Esophagus squamous epithelium (tissue), 4 donors: ENCODE data around the gene CCDC39.

Experiments used
- POLR2A ChIP-seq, 4 donors: fragments of 450-650 bp; IDR thresholded peaks; one replicate each; pipeline ENCODE4 v1.6.1; 2017; ENCODE audit warnings: antibody characterized with exemption in 4 of 4, mild to moderate bottlenecking in 4 of 4, moderate library complexity in 3 of 4
- TF ChIP-seq, protein P1 (sequence below), 6 experiments: fragments of 450-650 bp in 4 of 6; fragments of 200-600 bp in 2 of 6; sonication (generic) in 2 of 6; IDR thresholded peaks; one replicate each; pipeline ENCODE4 v1.5.1; 2016 to 2019; ENCODE audit warnings: antibody characterized with exemption in 6 of 6, mild to moderate bottlenecking in 4 of 6, moderate library complexity in 4 of 6

DNA sequence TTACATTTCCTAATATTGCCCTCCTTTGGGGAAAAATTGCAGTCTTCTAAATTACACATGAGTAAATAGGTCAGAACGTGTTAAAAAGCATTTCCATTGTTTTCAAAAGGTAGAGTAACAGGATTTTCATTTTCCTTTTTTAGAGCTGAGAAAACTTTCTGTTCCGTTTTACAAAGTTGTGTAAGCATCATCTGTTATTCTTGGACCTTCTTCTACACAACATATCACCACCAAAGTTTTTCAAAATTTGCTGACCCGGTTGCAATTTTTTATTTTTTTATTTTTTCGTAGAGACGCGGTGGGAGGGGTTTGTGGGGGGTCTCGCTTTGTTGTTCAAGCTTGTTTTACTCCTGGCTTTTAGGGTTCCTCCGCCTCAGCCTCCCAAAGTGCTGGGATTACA, 1.1 kb downstream of the CCDC39 start:
- TF ChIP-seq, protein P1, sequence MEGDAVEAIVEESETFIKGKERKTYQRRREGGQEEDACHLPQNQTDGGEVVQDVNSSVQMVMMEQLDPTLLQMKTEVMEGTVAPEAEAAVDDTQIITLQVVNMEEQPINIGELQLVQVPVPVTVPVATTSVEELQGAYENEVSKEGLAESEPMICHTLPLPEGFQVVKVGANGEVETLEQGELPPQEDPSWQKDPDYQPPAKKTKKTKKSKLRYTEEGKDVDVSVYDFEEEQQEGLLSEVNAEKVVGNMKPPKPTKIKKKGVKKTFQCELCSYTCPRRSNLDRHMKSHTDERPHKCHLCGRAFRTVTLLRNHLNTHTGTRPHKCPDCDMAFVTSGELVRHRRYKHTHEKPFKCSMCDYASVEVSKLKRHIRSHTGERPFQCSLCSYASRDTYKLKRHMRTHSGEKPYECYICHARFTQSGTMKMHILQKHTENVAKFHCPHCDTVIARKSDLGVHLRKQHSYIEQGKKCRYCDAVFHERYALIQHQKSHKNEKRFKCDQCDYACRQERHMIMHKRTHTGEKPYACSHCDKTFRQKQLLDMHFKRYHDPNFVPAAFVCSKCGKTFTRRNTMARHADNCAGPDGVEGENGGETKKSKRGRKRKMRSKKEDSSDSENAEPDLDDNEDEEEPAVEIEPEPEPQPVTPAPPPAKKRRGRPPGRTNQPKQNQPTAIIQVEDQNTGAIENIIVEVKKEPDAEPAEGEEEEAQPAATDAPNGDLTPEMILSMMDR (IDR thresholded peaks at IDR 0.05): no peak
- no peak for TF ChIP-seq POLR2A (IDR thresholded peaks at IDR 0.05)
